ENCODE measurements around the gene ITGA11.

- no peak for TF ChIP-seq CTCF (conservative IDR thresholded peaks at IDR 0.05; ENCODE audit: low read depth, low read length)
- no peak for TF ChIP-seq EZH2 (IDR thresholded peaks at IDR 0.05; ENCODE audit: low read length, unreplicated experiment)
Observed at GRCh38 chr15:68389041-68389930, 42.7 kb downstream of the ITGA11 start.

All from PC-3 (cell line).